ENCODE measurements around the gene PLEKHG2. TPM values are rescaled to one million over a fixed set of nuclear protein-coding genes. Genes with fewer than 3 reads are reported as not detected.

Gene PLEKHG2
- polyA plus RNA-seq, 3 donors, result 53.2 to 68.0 (median 59.0) TPM

DNA sequence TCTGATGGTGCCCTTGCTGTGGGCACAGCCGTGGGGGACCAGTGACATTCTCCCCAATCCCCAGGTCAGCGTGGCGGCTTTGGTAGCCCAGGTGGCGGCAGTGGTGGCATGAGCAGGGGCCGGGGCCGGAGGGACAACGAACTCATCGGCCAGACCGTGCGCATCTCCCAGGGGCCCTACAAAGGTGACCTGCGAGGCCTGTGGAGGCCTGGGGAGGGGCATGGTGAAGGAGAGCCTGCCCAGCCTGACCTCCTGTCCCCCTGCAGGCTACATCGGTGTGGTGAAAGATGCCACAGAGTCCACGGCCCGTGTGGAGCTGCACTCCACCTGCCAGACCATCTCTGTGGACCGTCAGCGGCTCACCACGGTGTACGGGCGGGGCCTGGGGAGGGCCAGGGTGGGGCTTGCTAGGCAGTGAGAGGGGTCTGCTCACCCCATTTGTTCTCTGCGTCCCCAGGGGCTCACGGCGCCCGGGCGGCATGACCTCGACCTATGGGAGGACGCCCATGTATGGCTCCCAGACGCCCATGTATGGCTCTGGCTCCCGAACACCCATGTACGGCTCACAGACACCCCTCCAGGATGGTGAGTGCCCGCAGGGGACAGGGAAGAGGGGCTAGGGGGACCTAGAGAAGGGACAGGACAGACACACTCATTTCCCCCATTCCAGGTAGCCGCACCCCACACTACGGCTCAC lies 60.4 kb downstream of the PLEKHG2 start:
- no peak for DNase-seq (ENCODE audit: low read depth in 3 of 3, low spot score in 2 of 3)

DNA sequence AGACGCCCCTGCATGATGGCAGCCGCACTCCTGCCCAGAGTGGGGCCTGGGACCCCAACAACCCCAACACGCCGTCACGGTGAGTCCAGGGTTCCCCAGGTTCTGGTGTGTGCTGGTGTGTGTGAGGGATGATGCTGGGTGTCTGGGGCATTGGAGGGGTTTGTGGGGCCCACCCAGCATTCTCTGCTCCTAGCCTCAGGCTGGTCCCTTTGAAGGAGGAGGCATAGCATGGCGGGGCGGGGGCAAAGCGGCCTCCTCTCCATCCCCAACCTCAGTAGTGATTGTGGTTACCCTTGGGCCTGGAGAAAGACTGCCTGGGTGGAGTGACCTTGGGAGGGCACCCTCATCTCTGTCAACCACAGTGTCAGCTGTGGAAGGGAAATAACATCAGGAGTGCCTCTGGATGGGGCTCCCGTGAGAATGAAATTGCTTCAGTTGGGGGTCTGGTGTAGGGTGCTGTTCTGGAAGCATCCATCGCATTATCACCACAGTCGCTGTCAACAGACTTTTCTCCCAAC lies 61.0 kb downstream of the PLEKHG2 start:
- no peak for DNase-seq (ENCODE audit: low read depth in 3 of 3, low spot score in 2 of 3)

DNA sequence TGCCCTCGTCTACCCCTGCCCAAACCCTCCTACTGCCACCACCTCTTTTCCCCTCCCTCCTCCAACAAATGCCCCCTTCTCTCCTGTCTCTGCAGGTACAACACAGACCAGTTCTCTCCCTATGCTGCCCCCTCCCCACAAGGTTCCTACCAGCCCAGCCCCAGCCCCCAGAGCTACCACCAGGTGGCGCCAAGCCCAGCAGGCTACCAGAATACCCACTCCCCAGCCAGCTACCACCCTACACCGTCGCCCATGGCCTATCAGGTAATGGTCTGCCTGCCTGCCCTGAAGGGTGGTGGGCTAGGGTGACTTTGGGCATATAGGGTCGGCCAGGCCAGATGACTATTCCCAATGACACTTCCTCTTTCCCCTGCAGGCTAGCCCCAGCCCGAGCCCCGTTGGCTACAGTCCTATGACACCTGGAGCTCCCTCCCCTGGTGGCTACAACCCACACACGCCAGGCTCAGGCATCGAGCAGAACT lies 61.7 kb downstream of the PLEKHG2 start:
- peak in 1 of 3 donors; percentile 17 for DNase-seq (ENCODE audit: low read depth in 3 of 3, low spot score in 2 of 3)

DNA sequence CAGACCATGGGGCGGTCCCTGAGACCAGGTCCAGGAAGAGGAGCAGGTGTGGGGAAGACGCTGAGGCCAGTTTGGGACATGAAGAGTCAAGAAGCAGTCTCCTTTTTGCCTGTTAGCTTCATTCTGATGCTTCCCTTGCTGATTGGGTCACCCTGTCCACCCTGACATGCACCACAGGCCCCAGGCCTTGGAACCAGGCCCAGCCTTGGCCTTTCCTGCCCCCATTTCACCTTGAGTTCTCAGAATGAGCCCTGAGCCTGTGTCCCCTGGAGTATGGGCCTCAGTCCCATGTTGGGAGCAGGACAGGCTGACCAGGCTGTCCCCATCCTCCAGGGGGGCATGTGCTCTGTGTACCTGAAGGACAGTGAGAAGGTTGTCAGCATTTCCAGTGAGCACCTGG lies 63.3 kb downstream of the PLEKHG2 start:
- no peak for DNase-seq (ENCODE audit: low read depth in 3 of 3, low spot score in 2 of 3)

Other genes starting within 250 kb of the PLEKHG2 start
- 1 to 10 TPM in 2 of 3 donors, under 1 TPM in 1; 0.89 to 3.4 (median 1.5) TPM for gene NCCRP1, start 215.7 kb upstream of the PLEKHG2 start, polyA plus RNA-seq (ENCODE audit: insufficient read length in 3 of 3)
- gene SYCN, start 208.4 kb upstream of the PLEKHG2 start, polyA plus RNA-seq (ENCODE audit: insufficient read length in 3 of 3), result not detected
- gene IFNL3, start 167.7 kb upstream of the PLEKHG2 start, polyA plus RNA-seq (ENCODE audit: insufficient read length in 3 of 3), result not detected
- gene IFNL4, start 163.8 kb upstream of the PLEKHG2 start, polyA plus RNA-seq (ENCODE audit: insufficient read length in 3 of 3), result not detected
- not detected for gene IFNL2, start 144.3 kb upstream of the PLEKHG2 start, polyA plus RNA-seq (ENCODE audit: insufficient read length in 3 of 3)
- gene IFNL1, start 116.3 kb upstream of the PLEKHG2 start, polyA plus RNA-seq (ENCODE audit: insufficient read length in 3 of 3), result not detected
- 1 to 10 TPM in 2 of 3 donors, under 1 TPM in 1; 0.80 to 1.1 (median 1.1) TPM for gene LRFN1, start 91.8 kb upstream of the PLEKHG2 start, polyA plus RNA-seq (ENCODE audit: insufficient read length in 3 of 3)
- 10 to 100 TPM; 28.3 to 31.4 (median 28.6) TPM for gene GMFG, start 76.6 kb upstream of the PLEKHG2 start, polyA plus RNA-seq (ENCODE audit: insufficient read length in 3 of 3)
- gene SAMD4B, start 70.2 kb upstream of the PLEKHG2 start, polyA plus RNA-seq (ENCODE audit: insufficient read length in 3 of 3), result 100 to 1,000 TPM in 1 of 3 donors, 10 to 100 TPM in 2; 85.3 to 101 (median 91.6) TPM
- 10 to 100 TPM; 73.5 to 73.8 (median 73.6) TPM for gene PAF1, start 21.6 kb upstream of the PLEKHG2 start, polyA plus RNA-seq (ENCODE audit: insufficient read length in 3 of 3)
- 10 to 100 TPM; 38.8 to 41.8 (median 39.4) TPM for gene MED29, start 21.3 kb upstream of the PLEKHG2 start, polyA plus RNA-seq (ENCODE audit: insufficient read length in 3 of 3)
- gene ZFP36, start 5.8 kb upstream of the PLEKHG2 start, polyA plus RNA-seq (ENCODE audit: insufficient read length in 3 of 3), result 10 to 100 TPM; 15.4 to 59.7 (median 26.1) TPM
- 1,000 to 10,000 TPM; 1,117 to 1,257 (median 1,239) TPM for gene RPS16, start 23.3 kb downstream of the PLEKHG2 start, polyA plus RNA-seq (ENCODE audit: insufficient read length in 3 of 3)
- 100 to 1,000 TPM; 127 to 145 (median 141) TPM for gene SUPT5H, start 32.9 kb downstream of the PLEKHG2 start, polyA plus RNA-seq (ENCODE audit: insufficient read length in 3 of 3)
- gene TIMM50, start 68.2 kb downstream of the PLEKHG2 start, polyA plus RNA-seq (ENCODE audit: insufficient read length in 3 of 3), result 10 to 100 TPM; 67.3 to 77.8 (median 75.1) TPM
- under 1 TPM; 0.29 to 0.61 (median 0.55) TPM for gene DLL3, start 86.3 kb downstream of the PLEKHG2 start, polyA plus RNA-seq (ENCODE audit: insufficient read length in 3 of 3)
- gene SELENOV, start 102.5 kb downstream of the PLEKHG2 start, polyA plus RNA-seq (ENCODE audit: insufficient read length in 3 of 3), result 1 to 10 TPM; 3.6 to 7.6 (median 3.8) TPM
- gene EID2B, start 120.2 kb downstream of the PLEKHG2 start, polyA plus RNA-seq (ENCODE audit: insufficient read length in 3 of 3), result 1 to 10 TPM; 3.3 to 4.2 (median 4.0) TPM
- 10 to 100 TPM; 23.2 to 24.3 (median 24.3) TPM for gene EID2, start 127.5 kb downstream of the PLEKHG2 start, polyA plus RNA-seq (ENCODE audit: insufficient read length in 3 of 3)
- gene LGALS13, start 189.9 kb downstream of the PLEKHG2 start, polyA plus RNA-seq (ENCODE audit: insufficient read length in 3 of 3), result not detected
- gene LGALS16, start 243.2 kb downstream of the PLEKHG2 start, polyA plus RNA-seq (ENCODE audit: insufficient read length in 3 of 3), result not detected

Measured in right renal cortex interstitium (tissue), 3 donors.